HG03439 (cell line): Measurements from ENCODE around the gene OR5AC2.

Experiments used
- ATAC-seq: cut with Tn5 transposase; IDR thresholded peaks from one replicate; pipeline ENCODE4 v1.9.1; 2021; ENCODE audit warnings: mild to moderate bottlenecking, moderate library complexity; ENCODE audit not compliant: unreplicated experiment

Gene OR5AC2

GRCh38 chr3:98136631-98137030 lies 49.7 kb downstream of the OR5AC2 start:
- no peak for ATAC-seq
